Measurements from ENCODE around the gene TCF19. TPM values are rescaled to one million over a fixed set of nuclear protein-coding genes. Genes with fewer than 3 reads are reported as not detected.

The TCF19 gene
- total RNA-seq, 4 donors from 2014 or later, result 1.5 to 5.1 (median 2.6) TPM

GRCh38 chr6:31210123-31210522 is 51.7 kb downstream of the TCF19 start:
- intact Hi-C loops (cut with DNase I; ENCODE audit: low total_unique reads) (no loop called here), in situ Hi-C loops (cut with MboI; ENCODE audit: low sequenced_read_pairs in 4 of 4) (no loop called here)
- DNase-seq (no peak), ATAC-seq (peak; percentile 49 to 69)
- Histone ChIP-seq H3K4me3 (no peak overlapping the region), H3K9me3 (no peaks in the 10 kb centered on the region), H3K36me3 (no peaks in the 10 kb centered on the region), H3K27ac (peak overlapping the region in 1 of 4 donors; percentile 28), H3K4me1 (no peaks in the 10 kb centered on the region), H3K27me3 (no peaks in the 10 kb centered on the region)
- TF ChIP-seq CTCF (IDR thresholded peaks at IDR 0.05 in 4 of 5, conservative IDR thresholded peaks at IDR 0.05 in 1 of 5) (no peak), POLR2A (IDR thresholded peaks at IDR 0.05) (no peak)

- Histone ChIP-seq H3K4me3 (no peak overlapping the region), H3K9me3 (no peaks in the 10 kb centered on the region), H3K36me3 (no peaks in the 10 kb centered on the region), H3K27me3 (no peaks in the 10 kb centered on the region), H3K4me1 (no peaks in the 10 kb centered on the region), H3K27ac (peak overlapping the region in 1 of 4 donors; percentile 28)
- no peak for ATAC-seq
- in situ Hi-C loops (cut with MboI; ENCODE audit: low sequenced_read_pairs in 4 of 4), result no loop called here
- intact Hi-C loops (cut with DNase I; ENCODE audit: low total_unique reads), result no loop called here
- no peak for DNase-seq
- TF ChIP-seq CTCF (IDR thresholded peaks at IDR 0.05 in 4 of 5, conservative IDR thresholded peaks at IDR 0.05 in 1 of 5), result no peak
- no peak for TF ChIP-seq POLR2A (IDR thresholded peaks at IDR 0.05)
Measured at GRCh38 chr6:31210741-31211532, 52.5 kb downstream of the TCF19 start.

Other genes starting within 250 kb of the TCF19 start
- 10 to 100 TPM; 16.0 to 38.5 (median 19.3) TPM for gene VARS2, start 244.4 kb upstream of the TCF19 start, total RNA-seq
- not detected for gene SFTA2, start 226.4 kb upstream of the TCF19 start, total RNA-seq
- gene MUCL3, start 217.6 kb upstream of the TCF19 start, total RNA-seq, result not detected
- not detected for gene MUC21, start 174.9 kb upstream of the TCF19 start, total RNA-seq
- under 1 TPM; 0.05 to 0.36 (median 0.18) TPM for gene MUC22, start 148.1 kb upstream of the TCF19 start, total RNA-seq
- not detected for gene C6orf15, start 46.0 kb upstream of the TCF19 start, total RNA-seq
- gene PSORS1C1, start 43.8 kb upstream of the TCF19 start, total RNA-seq, result not detected
- not detected for gene CDSN, start 38.1 kb upstream of the TCF19 start, total RNA-seq
- not detected for gene PSORS1C2, start 19.5 kb upstream of the TCF19 start, total RNA-seq
- 10 to 100 TPM in 1 of 4 donors, 1 to 10 TPM in 3; 4.9 to 34.3 (median 7.7) TPM for gene CCHCR1, start 787 bp upstream of the TCF19 start, total RNA-seq
- not detected for gene POU5F1, start 12.1 kb downstream of the TCF19 start, total RNA-seq
- 100 to 1,000 TPM in 2 of 4 donors, 10 to 100 TPM in 2; 73.4 to 267 (median 133) TPM for gene HLA-C, start 113.5 kb downstream of the TCF19 start, total RNA-seq
- gene HLA-B, start 198.6 kb downstream of the TCF19 start, total RNA-seq, result 100 to 1,000 TPM; 182 to 300 (median 192) TPM
- 1 to 10 TPM in 3 of 4 donors, under 1 TPM in 1; 0.17 to 7.8 (median 5.0) TPM for gene MICA, start 245.0 kb downstream of the TCF19 start, total RNA-seq